HG03460 (cell line): ENCODE measurements around the gene CGREF1.

Source experiments
- ATAC-seq: cut with Tn5 transposase; IDR thresholded peaks from one replicate; pipeline ENCODE4 v1.9.1; 2021; ENCODE audit not compliant: unreplicated experiment

The CGREF1 gene

DNA sequence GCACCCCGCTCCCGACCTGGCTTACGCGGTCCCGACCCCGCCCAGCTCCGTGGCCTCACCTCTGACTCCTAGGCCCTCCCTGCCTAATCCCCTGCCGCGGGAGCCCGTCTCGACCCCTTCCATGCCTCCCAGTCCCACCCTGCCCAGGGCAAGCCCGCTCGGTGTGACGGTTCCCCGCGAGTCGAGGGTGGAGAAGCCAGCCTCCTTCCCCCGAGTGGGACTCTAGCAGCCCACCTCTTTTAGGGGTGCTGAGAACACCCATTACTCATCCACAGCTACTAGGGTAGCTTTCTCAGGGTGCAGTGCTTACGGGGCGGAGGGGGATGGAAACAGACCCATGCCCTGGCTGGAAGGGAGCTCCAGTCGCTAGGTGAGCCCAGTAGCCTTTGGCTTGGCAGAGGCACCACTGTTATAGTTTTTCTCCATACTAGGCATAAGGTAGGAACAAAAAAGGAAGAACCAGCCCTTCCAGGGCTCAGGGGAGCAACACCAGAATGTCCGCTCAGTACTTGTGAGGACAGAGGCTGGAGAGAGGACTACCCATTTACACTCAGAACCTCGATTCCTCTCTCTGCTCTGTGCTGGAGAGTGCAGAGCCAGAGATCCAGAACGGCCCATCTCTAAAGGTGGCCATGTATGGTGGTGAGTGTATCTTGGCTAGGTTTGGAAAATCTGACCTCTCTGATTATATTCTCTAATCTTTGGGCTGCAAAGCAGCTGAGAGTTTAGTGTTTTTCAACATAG, 66.9 kb downstream of the CGREF1 start:
- no peak for ATAC-seq

DNA sequence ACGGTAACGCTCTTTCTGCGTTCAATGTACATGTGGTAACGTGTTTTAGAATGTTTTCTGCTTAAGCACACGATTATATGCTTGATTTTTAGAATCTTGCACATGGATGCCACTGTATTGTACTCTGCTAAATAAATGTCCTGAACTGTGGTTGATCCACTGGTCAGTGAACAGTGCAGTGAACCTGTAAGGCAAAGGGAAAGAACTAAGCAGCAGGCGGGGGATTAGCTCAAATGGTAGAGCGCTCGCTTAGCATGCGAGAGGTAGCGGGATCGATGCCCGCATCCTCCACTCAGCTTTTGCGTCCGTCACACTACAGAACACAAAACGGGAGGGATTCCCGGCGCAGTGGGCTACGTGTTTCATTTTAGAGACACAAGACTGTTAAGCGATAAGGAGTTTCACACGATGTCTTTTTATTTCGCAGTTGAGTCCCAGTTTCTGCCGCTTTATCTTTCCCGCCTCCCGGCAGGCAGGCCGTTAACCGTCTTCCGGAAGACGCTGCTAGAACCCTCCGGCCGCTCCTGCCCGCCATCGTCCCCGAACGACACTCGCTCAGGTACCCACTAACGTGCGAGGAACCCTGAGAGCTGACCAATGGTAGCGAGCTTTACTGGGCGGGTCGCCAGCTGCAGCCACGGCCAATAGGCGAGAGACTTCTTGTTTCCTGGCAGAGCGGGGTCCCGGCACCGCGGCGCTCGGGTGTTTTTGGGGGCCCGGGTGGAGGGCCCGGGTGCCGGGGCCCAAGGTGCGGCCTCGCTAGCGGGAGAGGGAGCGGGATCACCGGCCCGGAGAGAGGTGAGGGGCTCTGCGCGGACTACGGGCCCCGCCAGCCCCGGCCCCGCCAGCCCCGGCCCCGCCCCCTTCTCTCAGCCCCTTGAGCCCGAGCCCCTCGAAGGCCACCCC, 67.7 kb downstream of the CGREF1 start, which contains the start of gene AGBL5:
Gene AGBL5, plus strand, starts transcription at position 673 of the 906 bp plus-strand sequence. CDS start 1,291 bp downstream, outside the sequence.
- ATAC-seq, result peak; percentile 73
